Pancreas (tissue), 10 donors: Measurements from ENCODE around the gene SV2C. TPM values are rescaled to one million over a fixed set of nuclear protein-coding genes. Genes with fewer than 3 reads are reported as not detected.
A peak's percentile ranks its signal among the peaks of the same experiment; 100 is the strongest.

Experiments used
- ATAC-seq, 4 donors: fragments of 200-7000 bp; cut with Tn5 transposase; one replicate each; pipeline versions ENCODE4 v1.8.0 to v1.9.1; 2020; ENCODE audit warnings: mild to moderate bottlenecking in 4 of 4, moderate library complexity in 4 of 4
- DNase-seq, 6 donors: peaks; one replicate each; pipeline ENCODE4 v3.0.0-alpha.2; 2020
- FAIRE-seq: peaks from 2 replicates; lab custom pipeline; 2012; peaks lifted over from hg19 to GRCh38; lab: Jason Lieb, UNC
- H3K27ac ChIP-seq, 4 donors: fragments of 200-600 bp; sonication (generic); 1 replicate in 3 of 4; 2 replicates in 1 of 4; pipeline versions ENCODE4 v1.5.0 to v1.8.0; 2020
- H3K27me3 ChIP-seq, 4 donors: fragments of 200-600 bp; one replicate each; pipeline ENCODE4 v1.8.0; 2021
- H3K36me3 ChIP-seq, 3 donors: fragments of 200-600 bp; sonication (generic) in 1 of 3; one replicate each; pipeline versions ENCODE4 v1.5.0 to v1.8.0; 2020 to 2021
- H3K4me1 ChIP-seq, 3 donors: fragments of 200-600 bp; one replicate each; pipeline ENCODE4 v1.8.0; 2021
- H3K4me3 ChIP-seq, 4 donors: fragments of 200-600 bp; sonication (generic) in 2 of 4; one replicate each; pipeline versions ENCODE4 v1.5.0 to v1.8.0; 2020 to 2021
- H3K9me3 ChIP-seq, 4 donors: fragments of 200-600 bp; one replicate each; pipeline ENCODE4 v1.8.0; 2021
- WGBS, 2 donors: extraction: QIAGEN DNeasy Blood & Tissue Kit; methylation state at CpG; one replicate each; pipeline ENCODE4 v1.1.7; 2013; 5-methylcytosine and 5-hydroxymethylcytosine counted together
- intact Hi-C, 3 donors: fragments of 100-400 bp; cut with DNase I; formaldehyde crosslinking; loops; one replicate each; pipeline versions ENCODE4 v1.11.1 to v1.14.2; 2022
- polyA plus RNA-seq, 2 donors: library from polyadenylated mRNA; stranded (reverse); fragments of 200-250 nt; gene quantifications; one replicate each; pipeline ENCODE4 v1.2.3, GENCODE V29; 2013
- total RNA-seq, 6 donors: library from RNA; stranded (reverse); fragmentation: NEBNext Ultra II Directional in 4 of 6; extraction: Animal tissue kit (Norgen Biotek cat#: 25700) in 4 of 6; gene quantifications; one replicate each; pipeline versions ENCODE4 v1.2.1 to v1.2.4, GENCODE V29; 2021 to 2023
- TF ChIP-seq, protein P1 (sequence below), 4 donors: fragments of 200-600 bp; sonication (generic) in 3 of 4; IDR thresholded peaks; one replicate each; pipeline versions ENCODE4 v1.5.0 to v1.8.0; 2021; ENCODE audit warnings: antibody characterized with exemption in 4 of 4
- donor health status: healthy with polysubstance abuse.
- donor health status: DM: no; HTN: no; CAD: no; lungs with moderate emphysema.
- donor health status: DM: no; HTN: no; CAD: no.
- donor health status: control.
- donor health status: control.
- donor health status: Bipolar disorder and iron deficiency.
- donor health status: DM: yes; HTN: yes; CAD: no.
- donor health status: DM: no; HTN: no; CAD: no.
- donor health status: DM: no; HTN: no; CAD: no.
- donor health status: DM: yes; HTN: yes; CAD: no.

Gene SV2C
- total and polyA plus RNA-seq, 8 donors = 0.05 to 0.18 (median 0.08) TPM; not detected in 1

DNA sequence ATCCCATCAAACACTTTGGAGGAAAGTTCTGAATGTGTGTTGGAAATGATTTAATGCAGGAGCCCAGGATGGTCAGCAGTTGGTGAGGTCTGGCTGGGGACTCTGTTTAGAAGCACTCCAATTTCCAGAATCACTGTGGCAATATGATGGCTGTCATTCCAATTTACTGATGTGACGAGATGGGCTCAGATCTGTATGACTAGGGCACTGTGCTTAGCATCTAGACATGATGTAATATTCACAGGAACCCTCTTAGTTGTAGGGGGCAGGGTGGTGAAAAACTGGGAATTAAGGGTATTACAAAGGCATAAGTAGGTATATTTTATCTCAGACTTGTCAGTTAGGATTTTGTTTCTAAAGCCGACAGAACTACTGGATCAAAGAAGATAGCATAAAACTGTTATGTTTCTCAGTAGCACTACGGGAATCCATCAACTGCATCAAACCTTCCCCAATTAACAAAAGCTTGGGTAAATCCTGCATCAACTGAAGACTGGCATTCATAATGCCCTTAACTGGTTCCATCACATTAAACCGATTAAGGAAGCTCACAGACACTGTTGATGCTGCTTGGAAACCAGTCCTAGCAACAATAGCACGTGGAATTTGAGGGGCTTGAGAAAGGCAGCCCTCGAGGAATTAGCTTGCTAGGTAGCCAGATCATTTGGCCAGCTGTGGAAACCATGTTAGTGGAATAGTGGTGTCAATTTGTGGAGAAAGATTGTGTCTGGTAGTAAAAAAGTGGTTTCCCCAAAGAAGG lies 86.1 kb downstream of the SV2C start:
- Histone ChIP-seq H3K36me3 (no peaks in the 10 kb centered on the region), H3K9me3 (no peaks in the 10 kb centered on the region), H3K4me3 (no peak overlapping the region), H3K4me1 (no peaks in the 10 kb centered on the region), H3K27ac (no peak overlapping the region), H3K27me3 (no peaks in the 10 kb centered on the region)
- TF ChIP-seq, protein P1, sequence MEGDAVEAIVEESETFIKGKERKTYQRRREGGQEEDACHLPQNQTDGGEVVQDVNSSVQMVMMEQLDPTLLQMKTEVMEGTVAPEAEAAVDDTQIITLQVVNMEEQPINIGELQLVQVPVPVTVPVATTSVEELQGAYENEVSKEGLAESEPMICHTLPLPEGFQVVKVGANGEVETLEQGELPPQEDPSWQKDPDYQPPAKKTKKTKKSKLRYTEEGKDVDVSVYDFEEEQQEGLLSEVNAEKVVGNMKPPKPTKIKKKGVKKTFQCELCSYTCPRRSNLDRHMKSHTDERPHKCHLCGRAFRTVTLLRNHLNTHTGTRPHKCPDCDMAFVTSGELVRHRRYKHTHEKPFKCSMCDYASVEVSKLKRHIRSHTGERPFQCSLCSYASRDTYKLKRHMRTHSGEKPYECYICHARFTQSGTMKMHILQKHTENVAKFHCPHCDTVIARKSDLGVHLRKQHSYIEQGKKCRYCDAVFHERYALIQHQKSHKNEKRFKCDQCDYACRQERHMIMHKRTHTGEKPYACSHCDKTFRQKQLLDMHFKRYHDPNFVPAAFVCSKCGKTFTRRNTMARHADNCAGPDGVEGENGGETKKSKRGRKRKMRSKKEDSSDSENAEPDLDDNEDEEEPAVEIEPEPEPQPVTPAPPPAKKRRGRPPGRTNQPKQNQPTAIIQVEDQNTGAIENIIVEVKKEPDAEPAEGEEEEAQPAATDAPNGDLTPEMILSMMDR (IDR thresholded peaks at IDR 0.05) = no peak
- DNase-seq (no peak), ATAC-seq (no peak), FAIRE-seq (no peak)
- intact Hi-C loops = no loop called here
- WGBS, 2 donors = 69 to 71% methylated on average over 6 of the region's 6 CpGs

GRCh38 chr5:76174101-76174500 lies 90.9 kb downstream of the SV2C start:
- Histone ChIP-seq H3K36me3 (no peaks in the 10 kb centered on the region), H3K4me3 (no peak overlapping the region), H3K4me1 (no peaks in the 10 kb centered on the region), H3K9me3 (no peaks in the 10 kb centered on the region), H3K27ac (no peak overlapping the region), H3K27me3 (no peaks in the 10 kb centered on the region)
- intact Hi-C loops = loop anchor here in 1 of 3 donors (10.0 kb wide), 1 partner anchor 439 kb away; no protein-coding TSS in a partner anchor
- FAIRE-seq (no peak), DNase-seq (no peak), ATAC-seq (peak in 1 of 4 donors; percentile 54)
- 92 to 95% methylated on average over 23 of the region's 23 CpGs for WGBS, 2 donors
- TF ChIP-seq, protein P1 (IDR thresholded peaks at IDR 0.05) = no peak

- peak in 5 of 6 donors; percentile 20 to 67 (median 49) for DNase-seq
Measured at GRCh38 chr5:76175051-76175666, 92.0 kb downstream of the SV2C start.

DNA sequence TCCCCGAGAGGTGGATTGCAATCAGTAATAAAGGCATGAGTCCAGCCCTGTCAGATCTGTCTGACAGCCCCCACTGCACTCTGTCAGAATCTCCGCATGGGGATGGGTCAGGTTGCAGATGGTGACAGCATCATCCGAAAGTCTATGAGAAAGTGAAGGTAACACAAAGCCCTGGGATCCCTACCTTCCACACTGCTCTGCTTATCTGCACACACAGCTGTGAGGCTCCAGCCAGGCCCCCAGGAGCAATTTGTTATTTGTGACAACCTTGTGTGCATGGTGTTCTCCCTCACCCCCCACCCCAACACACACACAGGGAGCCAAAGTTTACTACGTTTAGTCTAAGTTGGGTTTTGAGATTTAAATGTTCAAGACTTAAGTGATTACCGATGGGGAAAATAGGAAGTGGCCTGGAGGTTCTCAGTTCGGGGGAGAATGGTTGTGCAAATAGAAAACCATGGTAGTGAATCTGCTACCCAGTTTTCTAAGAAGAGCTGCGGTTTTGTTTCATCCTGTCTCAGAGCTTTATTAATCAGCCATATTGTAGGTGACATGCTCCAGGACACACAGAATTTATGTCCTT lies 92.7 kb downstream of the SV2C start:
- WGBS, 2 donors = 59 to 63% methylated on average over 7 of the region's 7 CpGs
- FAIRE-seq (no peak), ATAC-seq (no peak)

More at GRCh38 chr5:76175051-76175666, 92.0 kb downstream of the SV2C start:
- Histone ChIP-seq H3K4me1 (no peaks in the 10 kb centered on the region), H3K27me3 (no peaks in the 10 kb centered on the region), H3K36me3 (no peaks in the 10 kb centered on the region), H3K4me3 (no peak overlapping the region), H3K27ac (no peak overlapping the region), H3K9me3 (no peaks in the 10 kb centered on the region)
- TF ChIP-seq, protein P1 (IDR thresholded peaks at IDR 0.05) = peak; percentile 64 to 70 (median 67)
- peak in 3 of 4 donors; percentile 88 to 91 (median 90) for ATAC-seq
- 19 to 24% methylated on average over 6 of the region's 6 CpGs for WGBS, 2 donors
- FAIRE-seq = no peak
- intact Hi-C loops = loop anchor here in 1 of 3 donors (10.0 kb wide), 1 partner anchor 440 kb away; no protein-coding TSS in a partner anchor

More for the DNA sequence above, 92.7 kb downstream of the SV2C start:
- Histone ChIP-seq H3K27me3 (no peaks in the 10 kb centered on the region), H3K36me3 (no peaks in the 10 kb centered on the region), H3K4me1 (no peaks in the 10 kb centered on the region), H3K4me3 (no peak overlapping the region), H3K9me3 (no peaks in the 10 kb centered on the region), H3K27ac (no peak overlapping the region)
- DNase-seq = no peak
- intact Hi-C loops = loop anchor here in 1 of 3 donors (10.0 kb wide), 1 partner anchor 441 kb away; no protein-coding TSS in a partner anchor
- TF ChIP-seq, protein P1 (IDR thresholded peaks at IDR 0.05) = no peak
